IPS DF 19.7 (cell line): ENCODE results near the gene CPLANE2.
"Not testable (repeated sequence)": the region's sequence is repeated elsewhere in the genome, so short reads cannot be mapped to it uniquely, and the experiment has no call there.

ENCODE experiments used
- DNase-seq: peaks from one replicate; pipeline ENCODE4 v3.0.0-alpha.2; 2013; ENCODE audit warnings: low read depth, low spot score

CPLANE2 gene

DNA sequence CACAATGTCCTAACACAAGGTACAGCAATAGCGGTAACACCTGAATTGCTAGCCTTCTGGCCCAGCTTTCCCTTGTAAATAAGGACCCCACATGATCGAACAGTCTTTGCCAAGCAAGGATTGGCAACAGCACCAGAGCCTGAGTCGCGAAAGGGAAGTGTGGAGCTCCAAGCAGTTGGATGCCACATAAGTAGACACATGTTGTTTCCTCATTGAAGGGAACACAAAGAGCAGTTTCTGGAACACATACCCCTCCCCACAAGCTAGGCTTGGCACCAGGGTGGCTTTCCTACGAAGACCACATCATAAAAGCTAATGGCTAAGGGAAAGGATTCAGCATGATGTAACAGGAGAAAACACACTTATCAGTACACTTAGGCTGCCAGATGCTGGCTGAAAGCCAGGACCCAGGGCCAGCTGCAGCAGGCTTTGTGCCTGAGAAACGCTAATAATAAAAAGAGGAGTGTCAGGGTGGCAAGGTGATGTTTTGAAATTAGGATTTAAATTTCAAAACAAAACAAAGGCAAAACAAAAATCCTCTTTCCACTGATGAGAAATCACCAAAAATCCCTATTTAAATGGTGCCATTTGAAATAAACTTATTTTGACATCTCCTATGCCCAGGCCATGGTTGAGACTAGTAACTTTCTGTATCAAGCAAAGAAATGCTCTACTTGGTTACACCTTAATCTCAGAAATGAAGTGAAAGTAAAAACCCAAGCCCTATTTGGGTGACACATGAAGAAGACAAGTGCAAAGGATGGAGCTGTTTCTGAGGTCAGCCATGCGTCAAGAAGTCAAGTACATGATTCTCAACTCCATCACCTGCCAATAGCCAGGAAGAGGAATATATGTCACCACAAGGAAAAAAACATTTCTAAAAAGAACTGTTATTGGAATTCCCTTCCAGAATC is 11.9 kb upstream of the CPLANE2 start:
- DNase-seq = no peak

DNA sequence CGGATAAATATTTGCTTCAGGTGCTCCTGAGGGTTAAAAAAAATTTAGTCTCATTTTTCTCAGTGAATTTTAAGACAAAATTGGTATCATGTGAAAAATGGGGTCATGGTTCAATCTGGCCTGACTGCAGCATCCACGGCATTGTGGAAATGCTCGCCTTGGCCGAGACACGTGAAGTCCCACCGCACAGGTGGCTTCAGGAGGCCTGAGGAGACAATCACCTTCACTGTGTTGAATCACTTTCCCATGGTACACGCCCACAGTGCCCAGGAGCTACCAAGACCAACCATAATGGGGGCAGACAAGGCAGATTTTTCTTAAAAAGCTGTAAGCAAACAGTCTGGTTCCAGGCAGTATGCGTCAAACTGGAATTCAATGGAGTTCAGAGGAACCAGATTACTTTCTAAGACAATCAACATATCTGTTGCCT is 11.0 kb upstream of the CPLANE2 start:
- DNase-seq = no peak

DNA sequence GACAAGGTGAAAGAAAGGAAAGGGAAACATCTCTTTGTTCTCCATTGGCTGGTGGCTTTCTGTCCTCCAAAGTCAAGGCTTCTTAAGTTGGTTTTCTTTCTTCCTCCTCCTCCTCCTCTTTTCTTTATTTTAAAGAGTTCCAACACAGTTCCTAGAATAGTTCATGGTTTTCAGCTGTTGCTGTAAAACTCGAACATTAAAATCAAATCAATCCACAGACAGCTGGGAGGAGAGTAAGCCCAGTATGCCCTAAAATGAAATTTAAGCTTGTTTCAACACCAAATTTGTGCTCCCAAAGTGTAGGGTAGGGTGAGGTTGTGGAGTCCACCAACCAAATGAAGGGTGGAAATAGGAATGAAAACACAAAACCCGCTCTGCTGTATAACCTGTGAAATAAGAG is 10.5 kb upstream of the CPLANE2 start:
- no peak for DNase-seq

DNA sequence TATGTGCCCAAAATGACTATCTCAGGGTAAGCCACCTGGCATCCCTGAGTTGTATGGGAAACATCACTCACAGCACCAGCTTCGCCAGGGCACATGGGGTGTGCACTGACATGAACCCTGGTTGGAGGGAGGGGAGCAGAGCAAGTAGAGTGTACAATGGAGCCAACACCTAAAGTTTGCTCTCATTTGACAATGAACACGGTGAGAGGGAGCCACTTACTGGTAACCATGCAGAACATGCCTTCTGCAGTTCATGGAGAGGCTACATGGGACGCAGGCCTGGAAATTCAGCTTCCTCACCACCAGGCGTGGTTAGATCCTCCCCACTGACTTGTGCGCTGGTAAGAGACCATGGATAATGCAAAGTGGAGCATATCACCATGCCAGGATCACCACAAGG is 10.0 kb upstream of the CPLANE2 start:
- no peak for DNase-seq

DNA sequence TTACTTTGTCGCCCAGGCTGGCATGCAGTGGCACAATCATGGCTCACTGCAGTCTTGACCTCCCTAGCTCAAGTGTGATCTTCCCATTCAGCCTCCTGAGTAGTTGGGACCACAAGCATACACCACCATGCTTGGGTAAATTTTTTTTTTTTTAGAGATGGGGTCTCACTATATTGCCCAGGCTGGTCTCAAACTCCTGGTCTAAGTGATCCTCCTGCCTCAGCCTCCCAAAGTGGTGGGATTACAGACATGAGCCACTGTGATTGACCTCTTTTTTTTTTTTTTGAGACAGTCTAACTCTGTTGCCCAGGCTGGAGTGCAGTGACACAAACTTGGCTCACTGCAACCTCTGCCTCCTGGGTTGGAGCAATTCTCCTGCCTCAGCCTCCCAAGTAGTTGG is 9.3 kb upstream of the CPLANE2 start:
- not testable (repeated sequence) for DNase-seq

DNA sequence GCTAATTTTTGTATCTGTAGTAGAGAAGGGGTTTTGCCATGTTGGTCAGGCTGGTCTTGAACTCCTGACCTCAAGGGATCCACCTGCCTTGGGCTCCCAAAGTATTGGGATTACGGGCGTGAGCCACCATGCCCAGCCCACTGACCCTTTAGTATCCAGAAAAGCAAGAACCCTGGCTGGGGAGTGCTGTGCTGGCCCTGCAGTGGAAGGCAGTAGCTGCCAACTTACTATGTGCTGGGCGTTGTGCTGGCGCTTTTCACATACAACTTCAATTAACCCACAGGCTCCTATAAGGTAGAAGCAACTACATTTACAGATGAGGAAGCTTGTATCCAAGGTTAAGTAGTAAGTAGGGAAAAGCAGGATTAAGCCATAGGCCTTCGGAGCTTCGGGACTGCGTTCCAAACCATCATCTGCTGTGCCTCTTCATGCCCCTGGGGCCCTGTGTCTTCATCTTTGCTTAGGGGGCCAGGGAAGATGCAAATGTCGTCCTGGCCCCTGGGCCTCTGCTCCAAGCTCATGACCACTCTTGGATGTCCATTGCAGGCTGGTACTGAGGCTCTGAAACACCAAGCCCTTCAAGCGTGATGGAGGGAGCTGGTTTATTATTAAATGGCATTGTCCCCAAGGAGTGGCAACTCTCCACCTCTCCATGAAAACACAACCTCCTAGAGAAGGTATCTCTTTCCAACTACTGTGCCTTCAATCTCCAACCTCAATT is 8.7 kb upstream of the CPLANE2 start:
- DNase-seq = no peak

DNA sequence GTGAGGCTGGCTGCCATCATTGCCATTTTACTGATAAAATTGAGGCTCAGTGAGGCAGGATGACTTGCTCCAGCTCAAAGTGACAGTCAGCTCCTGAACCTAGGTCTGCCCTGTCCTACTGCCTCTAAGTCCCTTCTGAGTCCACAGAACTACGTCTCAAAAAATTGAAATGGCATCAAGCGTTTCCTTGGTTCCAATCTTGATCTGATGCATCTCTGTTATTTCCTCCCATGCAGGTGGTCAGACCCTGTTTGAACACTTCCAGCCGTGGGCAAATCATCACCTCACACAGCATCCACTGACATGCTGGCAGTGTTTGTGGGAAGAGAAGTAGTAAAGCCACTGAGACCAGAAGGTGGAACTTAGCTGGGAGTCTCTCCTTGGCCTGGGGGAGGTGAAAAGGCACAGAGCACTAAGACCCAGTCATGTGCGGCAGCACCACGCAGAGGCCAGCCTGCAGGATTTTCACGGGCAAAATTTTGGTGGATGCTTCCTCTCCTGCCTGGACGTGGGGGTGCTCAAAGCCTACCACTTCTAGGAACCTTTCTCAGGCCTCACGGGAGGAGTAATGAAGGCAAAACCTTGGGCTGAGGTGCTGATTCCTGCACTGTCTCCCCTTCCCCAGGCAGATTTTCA is 7.8 kb upstream of the CPLANE2 start:
- DNase-seq = no peak

DNA sequence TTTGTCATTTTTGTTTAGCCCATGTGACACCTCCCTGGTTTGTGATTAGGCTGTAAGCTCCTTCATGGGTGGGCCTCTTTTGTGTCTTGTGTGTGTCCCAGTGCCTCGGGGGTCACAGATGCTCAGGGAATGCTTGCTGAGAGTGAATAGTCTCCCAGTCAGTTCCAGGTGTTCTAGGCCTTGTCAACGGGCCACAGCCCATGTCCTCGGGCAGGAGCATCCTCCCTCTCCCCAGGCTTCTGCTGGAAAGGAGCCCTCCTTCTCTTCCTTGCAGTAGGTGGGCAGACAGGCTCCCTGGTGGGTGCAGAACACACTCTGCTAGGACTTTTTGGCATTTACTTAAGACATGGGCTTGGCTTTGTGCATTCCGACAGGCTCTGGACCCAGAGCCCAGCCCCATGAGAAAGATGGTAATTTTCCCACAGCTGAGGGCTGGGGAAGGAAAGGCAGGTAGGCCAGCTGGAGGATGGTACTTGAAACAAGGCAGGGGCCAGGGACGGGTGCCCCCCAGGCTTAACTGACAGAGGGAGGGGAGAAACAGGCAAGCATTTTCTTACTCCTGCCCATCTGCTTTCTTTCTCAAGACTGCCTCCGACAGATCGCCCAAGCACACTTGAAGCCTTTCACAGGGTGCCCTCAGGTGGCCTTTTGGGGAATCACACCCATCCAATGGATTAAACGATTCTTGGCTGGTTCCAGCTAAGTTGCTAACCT is 7.1 kb upstream of the CPLANE2 start:
- no peak for DNase-seq

DNA sequence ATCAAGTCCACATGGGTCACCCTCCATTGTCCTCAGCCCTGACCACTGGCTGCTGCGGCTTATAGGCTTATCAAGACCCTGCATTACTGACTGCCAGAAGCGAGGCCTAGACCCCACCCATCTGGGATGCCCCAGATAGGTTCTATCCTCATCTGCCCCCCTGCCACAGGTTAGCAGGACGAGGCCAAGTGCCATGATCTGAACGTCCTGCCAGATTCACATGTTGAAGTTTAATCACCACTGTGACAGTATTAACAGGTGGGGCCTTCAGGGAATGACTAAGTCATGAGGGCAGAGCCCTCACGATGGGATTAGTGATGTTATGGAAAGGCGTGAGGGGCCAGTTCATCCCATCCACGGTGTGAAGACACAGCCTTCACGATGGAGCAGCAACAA is 6.2 kb upstream of the CPLANE2 start:
- no peak for DNase-seq

DNA sequence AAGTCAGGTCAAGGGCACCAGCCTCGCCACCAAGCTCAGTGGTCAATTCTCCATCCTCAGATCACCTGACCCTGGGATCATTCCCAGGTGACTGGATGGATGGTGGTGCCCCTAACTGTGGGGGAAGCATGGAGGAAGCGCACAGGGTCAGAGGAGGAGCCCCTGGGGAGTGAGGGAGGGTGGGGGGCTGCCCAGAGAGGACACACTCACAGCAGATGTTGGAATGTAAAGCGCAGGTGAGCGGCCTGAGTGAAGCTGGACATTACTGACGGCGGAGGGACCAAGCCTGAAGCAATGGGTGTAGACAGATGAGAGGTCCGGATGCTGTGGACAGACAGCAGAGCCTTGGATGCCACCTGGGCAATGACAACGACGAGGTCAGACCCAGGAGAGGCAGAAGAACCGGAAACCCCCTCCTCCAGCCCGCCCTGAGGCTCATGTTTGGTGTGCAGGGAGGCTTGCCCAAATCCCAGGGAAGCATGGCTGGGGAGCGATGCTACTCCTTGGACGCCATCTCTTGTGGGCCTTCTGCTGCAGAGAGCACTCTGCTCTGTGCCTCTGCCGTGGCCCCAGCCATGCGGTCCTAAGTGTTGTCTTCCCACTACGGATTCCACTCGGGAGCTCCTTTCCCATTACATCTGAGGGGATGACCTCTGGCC is 5.7 kb upstream of the CPLANE2 start:
- no peak for DNase-seq

DNA sequence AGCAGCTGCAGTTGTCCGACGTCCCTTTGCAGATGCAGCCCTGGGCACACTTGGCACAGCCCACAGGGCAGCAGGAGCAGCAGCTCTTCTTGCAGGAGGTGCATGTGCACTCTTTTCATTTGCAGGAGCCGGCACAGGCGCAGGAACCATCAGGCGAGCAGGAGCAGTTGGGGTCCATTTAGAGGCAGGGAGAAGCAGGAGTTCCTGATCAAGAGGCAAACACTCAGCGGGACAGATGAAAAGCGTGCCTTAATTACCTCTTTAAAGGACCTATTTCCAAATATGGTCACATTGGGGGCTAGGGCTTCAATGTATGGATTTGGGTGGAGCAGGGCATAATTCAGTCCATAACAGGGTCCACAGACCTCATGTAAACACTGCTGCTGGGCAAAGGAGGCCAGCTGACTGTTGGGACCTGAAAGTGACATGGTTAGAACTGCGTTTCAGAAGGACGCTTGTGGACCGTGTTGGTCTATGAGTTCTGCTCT is 4.3 kb upstream of the CPLANE2 start:
- DNase-seq = no peak

DNA sequence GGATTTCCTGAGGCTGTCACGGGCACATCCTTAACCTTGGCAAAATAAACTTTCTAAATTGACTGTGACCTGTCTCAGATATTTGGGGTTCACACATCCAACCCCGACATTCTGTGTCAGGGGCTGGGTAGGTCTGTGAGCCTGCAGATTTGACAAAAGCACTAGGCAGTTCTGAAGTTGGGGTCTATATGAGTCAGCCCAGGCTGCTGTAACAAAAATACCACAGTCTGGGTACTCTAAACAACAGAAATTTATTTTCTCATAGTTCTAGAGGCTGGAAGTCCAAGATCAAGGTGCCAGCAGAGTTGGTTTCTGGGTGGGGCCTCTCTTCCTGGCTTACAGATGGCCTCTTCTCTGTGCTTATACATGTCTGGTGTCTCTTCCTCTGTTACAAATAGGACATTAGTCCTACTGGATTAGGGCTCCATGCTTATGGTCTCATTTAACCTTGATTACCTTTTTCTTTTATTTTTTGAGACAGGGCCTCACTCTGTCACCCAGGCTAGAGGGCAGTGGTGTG is 3.0 kb upstream of the CPLANE2 start:
- DNase-seq = no peak

DNA sequence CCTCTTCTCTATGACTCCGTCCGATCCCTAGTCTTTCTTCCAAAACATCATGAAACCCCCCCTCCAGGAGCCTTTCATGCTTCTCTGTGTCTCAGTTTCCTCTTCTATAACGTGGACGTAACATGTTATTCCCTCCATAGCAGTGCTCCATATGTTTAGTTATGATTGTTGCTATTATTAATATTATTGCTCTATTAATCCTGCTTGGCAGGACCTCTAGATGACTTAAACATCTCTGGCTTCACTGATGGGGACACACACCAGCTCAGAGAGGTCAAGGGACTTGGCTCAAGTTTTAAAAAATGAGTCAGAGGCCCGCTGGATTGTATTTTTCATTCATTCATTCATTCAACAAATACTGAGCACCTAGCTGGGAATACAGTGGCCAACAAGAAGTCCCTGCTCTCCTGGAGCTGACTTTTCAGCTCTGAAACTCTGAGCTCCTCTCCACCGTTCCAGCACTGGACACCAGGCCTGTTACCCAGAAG is 404 bp upstream of the CPLANE2 start:
- no peak for DNase-seq

DNA sequence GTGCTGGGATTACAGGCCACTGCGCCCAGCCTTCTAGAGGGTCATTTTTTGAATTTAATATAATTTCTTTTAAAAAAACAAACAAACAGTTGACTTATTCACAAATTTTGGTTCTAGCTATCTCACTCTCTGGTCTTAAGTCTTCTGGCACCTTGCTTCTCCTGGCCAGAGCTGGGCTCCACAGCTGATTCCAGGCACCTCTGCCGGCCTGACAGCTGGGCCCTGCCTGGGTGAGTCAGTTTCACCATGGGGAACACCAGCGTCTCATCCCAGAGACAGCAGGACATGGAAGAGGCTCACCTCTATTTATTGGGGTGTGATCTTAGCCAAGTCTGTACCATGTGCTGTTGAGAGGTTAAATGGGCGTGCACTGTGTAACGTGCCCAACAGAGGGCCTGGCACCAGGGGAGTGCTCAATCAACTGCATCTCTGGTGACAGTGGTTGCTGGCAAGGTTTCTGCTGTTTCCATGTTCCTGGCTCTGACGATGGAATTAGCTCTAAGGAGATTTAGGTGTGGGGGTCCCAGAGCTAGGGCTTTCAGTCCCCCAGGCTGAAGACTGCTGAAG is 956 bp downstream of the CPLANE2 start:
- DNase-seq = no peak

DNA sequence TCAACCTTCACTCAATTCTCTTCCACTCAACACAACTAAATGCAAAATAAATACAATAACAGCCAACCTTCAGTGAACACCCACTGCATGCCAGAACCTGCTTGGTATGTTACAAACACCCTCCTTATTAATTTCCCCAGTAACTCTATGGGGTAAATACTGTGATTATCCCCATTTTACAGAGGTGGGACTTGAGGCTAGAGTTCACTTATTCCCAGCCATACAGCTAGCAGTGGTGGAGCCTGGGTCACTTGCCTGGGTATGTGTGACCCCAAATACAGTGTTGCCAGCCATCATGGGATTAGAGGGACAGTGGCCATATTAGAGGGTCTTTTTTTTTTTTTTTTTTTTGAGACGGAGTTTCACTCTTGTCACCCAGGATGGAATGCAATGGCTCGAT is 1.6 kb downstream of the CPLANE2 start:
- DNase-seq = no peak

DNA sequence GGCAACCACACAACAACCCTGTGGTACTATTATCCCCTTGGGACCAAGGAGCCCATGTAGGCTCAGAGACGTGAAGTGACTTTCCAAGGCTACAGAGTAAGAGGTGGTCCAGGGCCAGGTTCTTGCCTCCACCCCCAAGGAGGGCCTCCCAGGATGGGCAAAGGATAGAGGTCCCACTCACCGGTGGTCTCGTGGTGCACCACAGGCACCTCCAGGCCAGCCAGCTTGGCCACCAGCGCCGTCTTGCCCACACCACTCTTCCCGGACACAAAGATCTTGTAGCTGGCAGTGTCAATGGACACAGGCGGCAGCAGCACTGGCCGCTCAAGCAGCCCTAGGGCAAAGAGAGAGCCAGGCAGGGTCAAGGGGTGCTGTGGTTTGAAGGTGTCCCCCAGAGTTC is 3.6 kb downstream of the CPLANE2 start:
- DNase-seq = no peak

DNA sequence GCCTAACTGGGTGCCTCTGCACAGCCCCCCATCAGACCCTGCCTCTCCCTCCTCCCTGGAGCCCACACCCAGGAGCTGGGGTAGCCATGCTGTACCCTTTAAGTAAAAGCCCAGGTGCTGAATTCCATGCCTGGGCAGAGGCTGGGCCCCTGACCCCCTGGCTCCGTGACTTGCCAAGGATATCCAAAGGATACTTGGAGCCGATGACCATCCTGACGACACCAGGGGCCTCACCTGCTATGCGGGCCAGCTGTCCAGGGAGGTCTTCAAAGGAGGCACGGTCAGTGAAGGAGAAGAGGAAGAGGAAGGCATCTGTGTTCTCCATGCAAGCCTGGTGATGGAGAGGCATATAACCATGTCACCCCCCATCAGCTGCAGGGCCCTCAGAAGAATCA is 4.7 kb downstream of the CPLANE2 start:
- DNase-seq = no peak

DNA sequence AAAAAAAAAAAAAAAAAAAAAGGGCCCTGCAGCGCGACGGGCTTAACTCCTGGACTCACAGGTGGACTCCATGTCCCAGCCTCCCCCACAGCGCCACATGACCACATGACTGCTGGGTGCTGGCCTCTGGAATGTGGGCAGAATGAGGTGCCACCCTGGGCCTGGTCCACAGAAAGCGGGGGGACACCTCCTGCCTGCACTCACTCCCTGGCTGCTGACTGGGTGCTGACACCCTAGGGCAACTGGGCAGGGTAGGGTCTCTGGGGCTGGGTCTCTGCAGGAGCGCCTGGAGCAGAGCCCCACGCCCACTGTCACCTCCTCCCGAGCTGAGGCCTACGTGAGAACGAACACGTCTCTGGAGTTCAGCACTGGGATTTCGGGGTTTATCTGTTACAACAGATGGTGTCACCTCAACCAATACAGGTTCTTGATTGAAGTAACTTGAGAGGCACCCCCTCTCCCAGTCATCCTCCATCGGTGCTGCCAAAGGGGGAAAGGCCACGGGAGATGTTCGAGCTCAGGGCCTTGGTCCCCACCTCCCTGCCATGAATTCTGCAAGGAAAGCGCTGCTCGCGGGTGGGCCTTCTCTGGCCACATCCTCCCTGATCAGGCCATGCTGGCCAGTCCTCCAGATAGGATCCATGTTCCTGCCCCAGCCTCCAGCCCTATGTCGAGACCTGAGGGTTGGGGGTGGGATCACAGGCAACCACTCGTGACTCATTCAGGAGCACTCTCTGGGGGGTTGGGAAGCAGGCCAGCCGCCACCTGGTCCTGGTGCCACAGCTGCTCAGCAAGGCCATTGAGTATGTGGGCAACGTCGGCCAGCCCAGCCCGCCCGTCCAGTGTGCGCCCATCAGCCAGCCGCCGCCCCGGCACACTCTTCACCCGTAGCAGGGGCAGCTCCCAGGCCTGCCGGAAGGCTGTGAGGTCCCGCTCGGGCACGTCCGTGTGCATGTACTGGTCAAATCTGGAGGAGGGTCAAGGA is 5.4 kb downstream of the CPLANE2 start:
- no peak for DNase-seq

DNA sequence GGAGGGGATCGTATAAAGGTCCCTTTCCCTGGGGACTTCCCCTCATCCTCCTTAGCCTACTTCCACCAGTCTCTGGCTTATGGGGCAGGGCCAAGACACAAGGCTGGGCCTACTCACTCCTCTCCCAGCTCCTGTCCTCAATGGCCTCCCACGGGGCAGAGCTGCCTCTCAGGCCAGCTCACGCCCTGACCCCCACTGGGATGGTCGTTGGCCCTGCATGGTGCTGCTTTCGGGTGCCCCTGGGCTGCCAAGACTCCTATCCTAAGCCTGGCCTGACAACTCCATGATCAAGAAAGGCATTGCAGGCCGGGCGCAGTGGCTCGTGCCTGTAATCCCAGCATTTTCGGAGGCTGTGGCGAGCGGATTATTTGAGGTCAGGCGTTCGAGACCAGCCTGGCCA is 6.2 kb downstream of the CPLANE2 start:
- DNase-seq = no peak
